HG02840 (cell line): Measurements from ENCODE around the gene PRR5L.

Experiments
- ATAC-seq: cut with Tn5 transposase; IDR thresholded peaks from one replicate; pipeline ENCODE4 v1.9.1; 2021; ENCODE audit warnings: mild to moderate bottlenecking, moderate library complexity, moderate number of reproducible peaks; ENCODE audit not compliant: unreplicated experiment, low FRiP score

Gene PRR5L

DNA sequence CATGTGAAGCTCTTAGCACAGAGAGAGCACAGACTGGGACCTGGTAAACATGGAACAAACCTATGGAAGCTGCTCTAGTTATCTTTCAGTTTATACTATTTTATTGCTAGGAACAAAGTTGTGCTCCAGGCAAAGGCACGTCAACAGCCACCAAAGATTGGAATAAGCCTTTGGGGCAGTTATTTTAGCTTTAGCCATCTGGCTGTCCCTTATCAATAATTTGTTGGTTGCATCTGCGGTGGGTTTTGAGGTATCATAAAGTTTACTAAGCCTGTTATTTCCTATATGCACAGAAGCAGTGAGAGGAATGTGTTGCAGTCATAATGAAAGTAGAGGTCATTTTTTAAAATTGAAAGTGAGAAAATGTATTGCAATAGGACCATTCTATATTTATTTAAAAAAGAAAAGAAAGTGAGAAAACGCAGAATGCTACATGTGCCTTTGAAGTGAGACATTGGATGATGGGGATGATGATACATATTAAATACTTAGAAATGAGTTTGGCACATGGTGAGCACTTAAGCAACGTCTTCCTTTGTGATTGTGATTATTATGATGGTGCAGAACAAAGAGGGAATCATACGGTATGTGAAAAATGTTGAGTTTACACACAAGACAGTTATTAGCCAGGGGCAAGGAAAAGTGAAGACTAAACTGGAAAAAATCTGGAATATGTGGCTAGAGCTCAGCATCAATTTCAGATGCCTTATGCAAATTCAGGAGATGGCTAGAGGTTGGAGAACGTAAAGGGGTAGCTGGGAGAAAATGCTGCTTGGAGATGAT, 58.3 kb downstream of the PRR5L start:
- peak; percentile 80 for ATAC-seq

DNA sequence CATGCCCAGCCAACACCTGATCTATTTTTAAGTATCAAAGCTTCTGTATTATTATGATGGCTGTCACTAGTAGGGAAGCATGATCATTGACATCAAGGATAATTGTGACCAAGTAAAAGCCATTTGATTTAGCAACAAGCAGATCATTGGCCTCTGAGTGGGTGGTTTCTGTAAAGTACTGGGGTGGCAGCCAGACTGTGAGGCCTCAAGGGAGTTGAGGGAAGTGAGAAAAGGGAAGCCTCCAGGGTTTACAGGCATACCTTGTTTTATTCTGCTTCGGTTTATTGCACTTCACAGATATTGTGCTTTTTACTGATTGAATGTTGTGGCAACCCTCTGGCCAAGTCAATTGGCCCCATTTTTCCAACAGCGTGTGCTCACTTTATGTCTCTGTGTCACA, 60.1 kb downstream of the PRR5L start:
- ATAC-seq: peak; percentile 49

DNA sequence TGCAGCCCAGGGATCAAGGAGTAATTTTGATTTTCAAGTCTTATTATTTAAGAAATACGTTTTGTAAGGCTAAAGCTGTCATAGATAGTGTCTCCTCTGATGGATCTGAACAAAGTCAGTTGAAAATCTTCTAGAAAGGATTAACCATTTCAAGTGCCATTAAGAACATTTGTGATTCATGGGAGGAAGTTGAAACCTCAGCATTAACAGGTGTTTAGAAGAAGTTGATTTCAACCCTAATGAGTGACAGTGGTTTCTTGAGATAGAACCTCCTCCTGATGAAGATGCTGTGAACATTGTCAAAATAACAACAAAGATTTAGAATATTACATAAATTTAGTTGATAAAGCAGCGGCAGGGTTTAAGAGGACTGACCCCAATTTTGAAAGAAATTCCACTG, 61.7 kb downstream of the PRR5L start:
- ATAC-seq: no peak

DNA sequence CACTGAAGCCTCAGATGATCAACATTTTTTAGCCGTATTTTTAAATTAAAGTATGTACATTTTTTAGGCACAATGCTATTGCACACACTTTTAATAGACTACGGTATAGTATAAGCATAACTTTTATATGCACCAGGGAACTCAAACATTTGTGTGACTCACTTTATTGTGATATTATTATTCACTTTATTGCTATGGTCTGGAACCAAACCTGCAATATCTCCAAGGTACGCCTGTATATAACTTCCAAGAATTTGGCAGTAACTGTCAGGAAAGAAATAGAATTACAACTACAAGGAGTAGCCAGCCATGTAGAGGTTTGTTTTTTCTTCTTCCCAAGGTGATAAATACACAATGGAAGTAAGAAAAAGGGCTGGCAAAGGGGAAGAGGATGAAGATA, 62.3 kb downstream of the PRR5L start:
- no peak for ATAC-seq

DNA sequence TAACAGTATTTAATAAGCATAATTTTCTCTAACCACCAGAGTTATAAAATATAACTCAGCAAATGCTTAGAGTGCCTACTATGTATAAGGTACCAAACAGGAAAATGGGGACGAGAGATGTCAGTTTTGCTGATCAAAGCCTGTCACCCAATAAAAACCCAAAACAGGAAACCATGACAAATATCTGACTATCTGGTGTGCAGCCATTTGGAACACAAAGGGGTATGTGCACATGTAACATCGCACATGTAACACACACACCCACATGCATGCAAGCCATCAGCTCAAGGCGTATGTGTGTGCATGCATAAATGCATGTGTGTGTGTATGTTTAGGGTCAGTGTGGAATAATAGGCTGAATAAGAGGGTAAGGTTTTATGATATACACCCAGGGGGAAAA, 64.2 kb downstream of the PRR5L start:
- no peak for ATAC-seq

DNA sequence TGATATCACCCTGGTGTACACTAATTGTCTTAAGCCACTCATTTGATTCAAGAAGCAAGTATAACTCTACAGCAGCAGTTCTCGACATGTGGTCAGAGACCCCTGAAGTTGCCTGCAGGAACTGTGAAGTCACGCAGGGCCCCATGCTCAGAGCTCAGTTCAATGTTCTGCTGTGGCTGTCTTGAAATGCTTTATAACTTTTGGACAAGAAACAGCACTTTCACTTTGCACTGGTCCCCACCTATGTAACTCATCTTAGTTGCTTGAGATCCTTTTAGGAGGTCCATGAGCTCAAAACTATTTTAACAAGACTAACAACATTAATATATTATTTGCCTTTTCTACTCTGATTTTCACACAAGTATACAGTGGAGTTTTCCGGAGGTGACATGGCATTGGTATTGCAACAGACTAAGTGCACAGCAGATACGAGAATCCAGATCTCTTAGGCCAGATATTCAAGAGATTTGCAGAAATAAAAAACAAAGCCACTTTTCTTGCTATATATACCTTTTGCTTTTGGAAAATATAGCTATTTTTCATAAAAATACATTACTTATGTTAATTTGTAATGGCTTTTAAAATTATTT, 64.8 kb downstream of the PRR5L start:
- no peak for ATAC-seq

DNA sequence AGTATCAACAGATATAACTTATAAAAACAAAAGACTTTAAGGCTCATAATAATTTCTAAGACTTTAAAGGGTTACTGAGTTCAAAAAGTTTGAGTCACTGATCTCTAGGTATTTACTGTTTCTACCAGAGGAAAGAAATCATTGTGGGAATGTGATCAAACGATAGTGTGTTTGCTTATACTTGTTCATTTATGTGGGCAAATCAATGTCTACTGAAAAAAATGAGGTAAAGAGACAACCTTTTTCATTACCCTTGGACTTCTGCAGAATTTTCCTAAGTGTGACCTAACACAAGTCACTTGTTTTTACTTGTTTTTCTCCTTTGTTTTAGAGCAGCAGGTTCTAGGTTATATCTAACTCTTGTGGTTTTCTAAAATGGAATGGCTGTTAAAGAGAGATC, 65.4 kb downstream of the PRR5L start:
- ATAC-seq: no peak

DNA sequence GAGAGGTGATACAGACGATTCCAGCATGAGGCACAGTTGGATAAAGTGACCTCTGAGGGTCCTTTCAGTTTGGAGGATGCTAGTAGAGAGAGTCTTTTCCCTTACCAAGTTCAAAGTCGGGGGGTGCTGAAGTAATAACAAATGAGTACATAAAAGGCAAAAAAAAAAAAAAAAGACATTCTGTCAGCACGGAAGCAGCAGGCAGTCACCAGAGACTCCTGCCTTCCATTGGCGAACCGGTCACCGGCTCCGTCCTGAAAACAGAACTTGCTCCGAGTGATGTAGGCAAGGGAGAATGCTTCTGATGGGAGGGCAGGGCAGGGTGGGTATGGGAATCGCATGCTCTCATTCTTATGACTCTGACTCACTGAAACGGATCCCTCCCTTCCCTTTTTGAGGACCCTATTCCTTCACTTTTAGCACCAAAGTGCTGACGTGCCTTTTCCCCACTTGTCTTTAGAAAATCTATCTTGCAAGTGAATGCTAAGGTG, 65.9 kb downstream of the PRR5L start:
- ATAC-seq: no peak

DNA sequence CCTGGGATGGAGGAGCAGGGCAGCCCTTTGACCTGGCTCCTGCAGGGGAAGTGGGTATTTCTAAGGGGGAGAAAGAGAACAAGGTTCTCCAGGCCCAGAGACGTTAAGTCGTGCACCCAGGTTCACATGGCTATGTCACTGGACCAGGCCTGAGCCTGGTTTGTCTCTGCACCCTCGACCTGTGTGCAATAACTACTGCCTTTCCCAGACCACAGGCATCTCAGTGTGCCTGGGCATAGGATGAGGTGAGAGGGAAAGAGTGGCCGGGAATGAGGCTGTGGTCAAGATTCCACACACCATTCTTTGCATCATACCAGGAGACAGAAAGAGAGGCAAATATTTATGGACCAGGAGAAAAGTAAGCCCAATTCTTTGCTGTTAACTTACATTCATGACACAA, 66.8 kb downstream of the PRR5L start:
- no peak for ATAC-seq

DNA sequence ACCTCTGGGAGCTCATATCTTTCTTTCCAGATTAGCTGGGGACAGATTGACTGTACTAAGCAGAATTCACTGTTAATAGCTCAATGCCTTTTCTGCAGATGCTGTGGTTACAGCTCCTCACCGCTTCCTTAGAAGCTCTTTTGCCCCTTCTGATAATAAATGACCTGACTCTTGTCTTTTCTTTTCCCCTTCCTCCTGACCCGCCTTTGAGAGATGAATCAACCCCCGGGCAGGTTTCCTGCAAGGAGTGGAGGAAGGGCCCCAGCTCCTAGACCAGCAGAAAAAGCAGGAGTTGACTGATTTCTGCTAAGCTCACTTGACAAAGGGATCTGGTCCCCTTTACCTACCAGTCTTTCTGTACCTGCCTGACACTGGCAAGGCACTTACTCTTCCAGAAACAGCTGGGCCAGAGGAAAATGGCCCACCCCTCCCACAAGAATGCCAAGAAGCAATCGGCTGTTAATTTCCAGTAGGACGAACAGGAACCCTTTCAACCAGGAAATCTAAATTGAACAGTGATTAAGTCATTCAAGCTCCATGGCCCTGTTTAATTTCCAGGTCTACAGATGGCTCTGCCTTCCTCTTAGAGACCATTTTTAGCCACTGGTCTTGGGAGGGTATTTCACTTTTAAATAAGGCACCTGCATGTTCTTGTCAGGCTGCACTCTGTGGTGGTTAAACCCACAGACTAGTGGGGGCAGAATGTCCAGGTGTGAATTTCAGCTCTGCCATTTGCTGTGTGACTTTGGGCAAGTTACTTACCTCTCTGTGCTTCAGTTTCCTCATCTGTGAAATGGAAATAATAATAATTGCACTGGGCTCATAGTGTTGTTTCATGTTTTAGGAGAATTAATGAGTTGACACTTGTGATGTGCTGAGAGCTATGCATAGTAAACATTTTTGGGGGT, 67.5 kb downstream of the PRR5L start:
- no peak for ATAC-seq

DNA sequence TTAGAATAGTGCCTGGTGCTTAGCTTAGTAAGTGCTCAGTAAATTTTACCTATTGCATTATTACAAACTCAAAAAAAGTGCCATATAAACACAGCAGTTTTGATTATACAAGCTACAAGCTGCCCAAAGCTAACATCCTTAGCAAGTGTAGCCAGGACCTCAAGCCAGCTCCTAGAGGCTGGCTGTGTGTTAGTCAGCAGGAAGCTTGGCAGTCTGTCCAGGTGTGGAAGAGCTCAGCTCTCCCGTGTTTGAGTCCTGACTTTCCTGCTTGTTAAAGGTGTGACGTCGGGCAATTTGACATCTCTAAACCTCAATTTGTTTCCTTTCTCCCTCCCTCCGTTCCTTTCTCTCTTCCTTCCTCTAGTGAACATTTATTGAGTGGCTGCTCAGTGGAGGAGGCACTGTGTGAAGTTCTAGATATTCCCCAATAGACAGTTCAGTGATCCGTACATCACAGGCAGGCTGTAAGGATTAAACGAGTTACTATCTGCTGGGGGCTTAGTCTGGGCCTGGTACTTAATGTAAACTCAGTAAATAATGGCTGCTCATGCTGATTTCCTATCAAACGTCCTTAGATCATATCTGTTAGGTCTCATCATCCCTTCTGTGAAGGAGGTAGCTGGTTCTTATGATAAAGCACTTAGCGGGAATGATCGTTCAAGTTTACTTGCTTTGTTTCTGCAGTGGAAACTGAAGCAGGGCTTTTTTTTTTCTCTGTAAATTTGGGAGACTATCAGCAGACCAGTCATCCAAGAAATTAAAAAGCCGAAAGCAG, 68.7 kb downstream of the PRR5L start:
- no peak for ATAC-seq

DNA sequence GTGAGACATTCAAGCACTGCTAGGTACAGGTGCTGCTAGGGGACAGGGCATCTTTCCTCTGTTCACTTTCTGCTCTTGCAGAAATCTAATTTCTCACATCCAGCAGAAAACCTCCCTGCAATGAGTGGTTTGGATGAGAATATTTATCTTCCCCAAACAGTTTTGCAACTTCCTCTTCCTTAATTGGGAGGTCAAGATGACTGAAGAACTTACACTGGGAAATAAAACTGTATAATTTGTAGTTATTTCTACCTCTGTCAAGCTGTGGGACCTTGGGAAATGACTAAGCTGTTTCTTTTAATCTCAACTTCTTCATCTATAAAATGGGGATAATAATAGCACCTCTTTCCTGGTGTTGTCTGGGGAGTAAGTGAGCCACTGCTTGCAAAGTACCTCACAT, 69.8 kb downstream of the PRR5L start:
- ATAC-seq: no peak

DNA sequence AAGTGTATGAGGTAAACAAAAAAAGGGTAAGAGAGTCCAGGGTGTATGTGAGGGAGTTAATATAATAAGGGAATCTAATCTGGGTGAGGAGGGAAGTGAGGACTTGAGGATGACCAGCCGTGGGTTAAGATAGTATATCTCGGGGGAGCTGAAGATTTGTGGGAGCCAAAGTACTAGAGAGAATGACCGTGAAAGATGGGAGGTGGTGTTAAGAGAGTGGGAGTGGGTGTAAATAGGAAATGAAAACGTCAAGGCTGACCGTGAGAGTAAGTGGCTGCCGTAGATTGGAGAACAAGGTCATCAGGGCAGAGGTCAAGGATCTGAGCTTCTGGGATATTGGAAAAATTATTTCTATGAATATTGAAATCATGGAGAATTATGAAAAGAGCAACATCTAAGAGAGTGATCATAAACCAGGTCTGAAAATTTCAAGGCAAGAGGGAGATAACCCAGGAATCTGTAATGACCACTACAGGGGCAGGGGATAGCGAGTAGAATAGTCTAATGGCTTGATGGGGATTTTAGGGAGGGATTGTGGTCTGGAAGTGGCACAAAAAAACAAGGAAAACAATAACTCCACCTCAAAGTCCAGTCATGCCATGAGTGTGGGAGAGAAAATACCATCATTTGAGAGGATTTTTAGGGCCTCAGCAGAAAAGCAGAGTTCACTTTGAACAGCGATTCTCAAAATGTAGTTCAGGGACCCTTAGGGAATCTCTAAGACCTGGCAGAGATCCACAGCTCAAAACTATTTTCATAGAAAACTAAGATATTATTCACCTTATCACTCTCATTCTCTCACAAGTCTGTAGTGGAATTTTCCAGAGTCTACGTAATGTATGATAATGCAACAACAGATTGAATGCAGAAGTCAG, 72.0 kb downstream of the PRR5L start:
- ATAC-seq: no peak

DNA sequence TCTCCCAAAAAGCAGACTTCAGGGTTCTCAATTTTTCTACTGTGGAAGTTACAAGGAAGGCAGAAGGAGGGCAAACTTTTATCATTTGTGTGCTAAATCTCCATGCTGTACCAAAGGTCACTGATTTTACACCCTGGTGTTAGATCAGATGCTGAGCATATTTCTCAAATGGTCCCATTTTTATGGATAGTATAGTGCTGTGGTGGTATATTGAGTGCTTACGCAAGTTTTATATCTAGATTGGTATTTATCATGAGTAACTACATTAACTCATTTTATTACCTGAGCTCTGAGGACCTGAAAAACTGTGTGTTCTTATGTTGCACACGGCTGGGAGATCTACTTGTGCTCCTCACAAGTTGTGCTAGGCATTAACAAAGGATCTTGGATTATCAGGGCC, 75.1 kb downstream of the PRR5L start:
- ATAC-seq: no peak

DNA sequence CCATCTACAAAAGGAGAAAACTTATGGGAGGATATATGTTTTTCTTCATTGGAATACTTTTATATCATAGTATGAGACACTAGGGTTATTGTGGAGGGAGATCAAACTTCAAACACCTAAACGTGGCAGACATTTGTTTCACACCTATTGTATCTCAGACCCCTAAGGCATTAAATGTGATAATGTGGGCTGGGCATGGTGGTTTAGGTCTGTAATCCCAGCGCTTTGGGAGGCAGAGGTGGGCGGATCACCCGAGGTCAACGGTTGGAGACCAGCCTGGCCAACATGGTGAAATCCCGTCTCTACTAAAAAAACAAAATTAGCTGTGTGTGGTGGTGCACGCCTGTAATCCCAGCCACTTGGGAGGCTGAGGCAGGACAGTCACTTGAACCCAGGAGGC, 75.5 kb downstream of the PRR5L start:
- no peak for ATAC-seq

DNA sequence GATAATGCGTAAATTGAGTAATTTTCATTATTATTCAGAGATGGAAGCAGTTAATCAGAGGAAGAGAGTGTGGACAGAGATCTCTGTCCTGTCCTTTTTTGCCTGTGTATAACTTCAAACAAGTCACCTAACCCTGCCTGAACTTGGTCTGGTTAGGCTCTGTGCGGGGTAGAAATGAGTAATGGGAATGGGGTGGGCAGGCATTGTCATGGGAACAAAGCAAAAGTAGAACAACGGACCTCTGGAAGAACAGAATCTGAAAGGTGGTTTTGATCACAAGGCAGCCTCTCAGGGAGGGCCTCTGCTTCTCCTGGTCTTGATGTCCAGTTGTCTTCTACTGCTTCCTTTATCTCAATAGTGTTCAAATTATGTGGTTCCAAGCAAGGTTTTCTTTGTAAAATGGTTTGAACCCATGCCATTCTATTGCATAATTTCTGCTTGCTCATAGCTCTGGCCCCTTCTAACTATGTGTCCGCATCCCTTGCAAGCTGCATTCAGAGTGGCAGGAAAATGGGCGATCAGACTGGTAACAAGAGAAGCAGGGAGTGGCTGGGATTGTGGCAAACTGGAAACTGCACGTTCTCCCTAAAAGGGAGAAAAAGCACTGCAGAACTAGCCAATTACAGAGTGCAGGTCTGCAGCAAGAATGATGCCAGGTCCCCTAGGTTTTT, 76.1 kb downstream of the PRR5L start:
- ATAC-seq: no peak

DNA sequence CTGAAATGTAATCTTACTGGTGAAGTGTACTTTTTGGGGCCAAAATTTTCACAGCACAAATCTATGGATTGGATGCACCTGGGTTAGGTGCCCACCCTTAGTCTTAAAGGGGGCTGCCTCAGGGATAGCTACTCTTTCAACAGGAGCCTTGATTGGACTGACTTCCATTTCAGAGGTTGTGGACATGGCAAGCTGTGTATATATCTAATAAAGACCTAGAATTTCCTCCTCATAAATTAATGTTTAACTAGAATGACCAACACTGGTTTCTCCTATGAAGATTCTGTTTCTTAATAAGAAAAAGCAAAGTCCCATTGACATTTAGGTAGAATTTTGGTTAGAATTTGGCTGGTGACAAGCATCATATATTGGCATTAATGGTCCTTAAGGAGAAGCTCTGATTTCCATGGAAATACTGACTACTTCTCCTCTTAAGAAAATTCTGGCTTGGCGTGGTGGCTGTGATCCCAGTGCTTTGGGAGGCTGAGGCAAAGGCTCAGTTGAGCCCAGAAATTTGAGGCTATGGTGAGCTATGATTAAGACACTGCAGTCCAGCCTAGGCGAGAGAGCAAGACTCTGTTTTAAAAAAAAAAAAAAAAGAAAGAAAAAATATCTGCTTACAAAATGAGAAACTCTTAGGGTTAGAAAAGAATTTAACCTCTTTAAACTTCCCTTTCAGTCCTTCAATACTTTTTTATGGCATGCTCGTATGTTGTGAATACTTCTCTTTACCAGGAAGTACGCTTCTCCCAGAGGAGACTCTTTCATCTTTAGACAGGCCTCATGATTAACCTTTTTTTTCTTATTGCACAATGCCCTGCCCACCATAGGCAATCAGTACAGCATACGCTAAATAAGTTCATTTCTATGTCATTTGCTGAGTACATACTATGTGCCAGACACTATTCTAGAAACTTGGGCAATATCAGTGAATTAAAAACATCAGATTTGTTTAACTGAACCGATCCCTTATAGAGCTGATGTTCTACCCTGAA, 77.2 kb downstream of the PRR5L start:
- ATAC-seq: no peak

DNA sequence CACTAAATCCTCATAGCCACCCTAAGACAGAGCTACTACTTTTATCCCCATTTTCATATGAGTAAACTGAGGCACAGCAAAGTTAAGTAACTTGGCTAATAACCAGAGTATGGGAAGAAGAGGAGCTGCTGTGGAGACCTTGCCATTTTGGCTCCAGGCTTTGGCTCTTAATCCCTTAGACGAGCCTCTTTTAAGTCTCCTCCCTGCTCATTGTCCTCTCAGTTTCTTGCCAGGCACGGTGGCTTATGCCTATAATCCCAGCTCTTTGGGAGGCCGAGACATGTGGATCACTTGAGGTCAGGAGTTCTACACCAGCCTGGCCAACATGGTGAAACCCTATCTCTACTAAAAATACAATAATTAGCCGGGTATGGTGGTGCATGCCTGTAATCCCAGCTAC, 78.6 kb downstream of the PRR5L start:
- no peak for ATAC-seq
